ENCODE data around the gene IP6K2. TPM values are rescaled to one million over a fixed set of nuclear protein-coding genes. Genes with fewer than 3 reads are reported as not detected.

Gene IP6K2
- total RNA-seq, 2 donors from 2014 or later = 104 to 127 TPM

DNA sequence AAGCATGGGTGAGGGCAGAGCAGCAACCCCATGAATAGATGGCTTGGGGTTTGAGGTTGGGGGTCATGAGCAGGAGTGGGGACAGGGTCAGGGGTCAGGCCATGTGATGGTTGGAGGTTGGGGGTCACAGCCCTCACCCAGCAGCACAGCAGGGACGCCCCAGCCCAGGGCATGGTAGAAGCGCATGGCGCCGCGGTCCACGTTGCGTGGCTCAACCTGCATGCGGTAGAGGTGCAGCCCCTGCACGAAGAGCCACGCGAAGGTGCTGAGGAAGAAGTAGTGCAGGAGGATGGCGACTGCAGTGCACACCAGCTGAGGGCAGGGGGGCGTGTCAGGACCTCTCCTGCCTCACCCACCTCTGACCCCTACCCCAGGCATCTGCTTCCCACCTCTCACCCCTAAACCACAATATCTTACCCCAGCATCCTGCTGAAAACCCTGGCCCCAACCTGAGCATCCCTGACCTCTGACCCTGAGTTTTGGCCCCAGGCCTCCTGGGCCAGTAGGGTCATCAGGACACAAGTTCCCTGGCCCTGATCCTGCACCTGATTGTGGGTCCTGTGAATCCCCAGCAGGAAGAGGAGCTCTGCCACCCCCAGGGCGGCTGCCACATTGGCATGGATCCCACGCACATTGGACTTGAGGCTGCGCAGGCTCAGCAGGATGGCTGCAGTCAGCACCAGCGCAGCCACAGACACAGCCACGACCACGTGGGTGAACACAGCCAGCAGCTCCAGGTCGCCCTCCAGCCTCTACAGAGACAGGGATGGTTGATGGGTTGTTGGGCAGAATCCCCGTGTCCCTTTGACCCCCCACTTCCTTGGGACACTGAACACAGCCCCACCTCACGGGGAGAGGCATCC is 71.9 kb downstream of the IP6K2 start:
- 92 to 97% methylated on average over 10 to 22 of the region's 22 CpGs for WGBS, 2 experiments (ENCODE audit: insufficient coverage in 1 of 2, insufficient read length in 1 of 2)
- peaks cover 22% of the 10 kb centered on the region for H3K36me3 Mint-ChIP-seq (ENCODE audit: low read depth)

DNA sequence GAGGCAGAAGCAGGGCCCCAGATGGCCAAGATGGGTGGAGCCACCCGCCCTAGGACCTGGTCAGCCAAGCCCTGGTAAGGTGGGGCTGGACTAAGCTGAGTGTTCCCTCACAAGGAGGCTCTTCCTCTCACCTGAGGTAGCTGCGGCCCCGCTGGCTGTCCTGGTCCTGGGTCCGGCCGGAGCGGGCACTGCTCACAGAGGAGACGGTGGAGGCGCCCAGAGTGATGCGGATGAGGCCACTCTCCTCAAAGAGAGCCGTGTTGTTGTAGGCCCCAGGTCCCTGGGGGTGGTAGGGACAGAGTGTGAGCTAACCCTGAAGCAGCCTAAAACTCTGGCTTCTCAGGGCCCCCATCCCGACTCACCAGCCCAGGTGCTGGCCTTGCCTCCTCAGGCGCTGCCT is 74.4 kb downstream of the IP6K2 start:
- no peak overlapping the region for H3K27ac ChIP-seq (ENCODE audit: low read depth, low read length)
- no peaks in the 10 kb centered on the region for H3K4me1 Mint-ChIP-seq
- H3K4me3 ChIP-seq (ENCODE audit: low read length) = no peak overlapping the region
- WGBS, 2 experiments (ENCODE audit: insufficient coverage in 1 of 2, insufficient read length in 1 of 2) = 92 to 96% methylated on average over 10 to 12 of the region's 12 CpGs
- peaks cover 15% of the 10 kb centered on the region for H3K36me3 ChIP-seq (ENCODE audit: control insufficient read depth, insufficient read depth, low read length)
- no peak overlapping the region for H3K9ac ChIP-seq (ENCODE audit: extremely low read depth, low read length, poor library complexity, severe bottlenecking)
- no peak overlapping the region for H3K4me3 Mint-ChIP-seq
- no peaks in the 10 kb centered on the region for H3K27me3 ChIP-seq (ENCODE audit: control insufficient read depth, insufficient read depth, low read length, poor library complexity, severe bottlenecking)
- H3K4me1 ChIP-seq (ENCODE audit: control insufficient read depth, insufficient read depth, low read length) = no peaks in the 10 kb centered on the region
- H3K27me3 Mint-ChIP-seq (ENCODE audit: insufficient read depth) = no peaks in the 10 kb centered on the region
- no peaks in the 10 kb centered on the region for H3K9me3 ChIP-seq (ENCODE audit: control insufficient read depth, low read length)
- H3K36me3 Mint-ChIP-seq (ENCODE audit: low read depth) = peaks cover 34% of the 10 kb centered on the region
- H3K9me3 Mint-ChIP-seq = no peaks in the 10 kb centered on the region
- TF ChIP-seq, protein P1, sequence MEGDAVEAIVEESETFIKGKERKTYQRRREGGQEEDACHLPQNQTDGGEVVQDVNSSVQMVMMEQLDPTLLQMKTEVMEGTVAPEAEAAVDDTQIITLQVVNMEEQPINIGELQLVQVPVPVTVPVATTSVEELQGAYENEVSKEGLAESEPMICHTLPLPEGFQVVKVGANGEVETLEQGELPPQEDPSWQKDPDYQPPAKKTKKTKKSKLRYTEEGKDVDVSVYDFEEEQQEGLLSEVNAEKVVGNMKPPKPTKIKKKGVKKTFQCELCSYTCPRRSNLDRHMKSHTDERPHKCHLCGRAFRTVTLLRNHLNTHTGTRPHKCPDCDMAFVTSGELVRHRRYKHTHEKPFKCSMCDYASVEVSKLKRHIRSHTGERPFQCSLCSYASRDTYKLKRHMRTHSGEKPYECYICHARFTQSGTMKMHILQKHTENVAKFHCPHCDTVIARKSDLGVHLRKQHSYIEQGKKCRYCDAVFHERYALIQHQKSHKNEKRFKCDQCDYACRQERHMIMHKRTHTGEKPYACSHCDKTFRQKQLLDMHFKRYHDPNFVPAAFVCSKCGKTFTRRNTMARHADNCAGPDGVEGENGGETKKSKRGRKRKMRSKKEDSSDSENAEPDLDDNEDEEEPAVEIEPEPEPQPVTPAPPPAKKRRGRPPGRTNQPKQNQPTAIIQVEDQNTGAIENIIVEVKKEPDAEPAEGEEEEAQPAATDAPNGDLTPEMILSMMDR (conservative IDR thresholded peaks at IDR 0.05) = no peak
- no peak for DNase-seq
- H3K27ac Mint-ChIP-seq = no peak overlapping the region

More for the DNA sequence above, 71.9 kb downstream of the IP6K2 start:
- H3K4me1 ChIP-seq (ENCODE audit: control insufficient read depth, insufficient read depth, low read length) = no peaks in the 10 kb centered on the region
- H3K27me3 Mint-ChIP-seq (ENCODE audit: insufficient read depth) = no peaks in the 10 kb centered on the region
- peaks cover 10% of the 10 kb centered on the region for H3K36me3 ChIP-seq (ENCODE audit: control insufficient read depth, insufficient read depth, low read length)
- no peaks in the 10 kb centered on the region for H3K9me3 ChIP-seq (ENCODE audit: control insufficient read depth, low read length)
- no peaks in the 10 kb centered on the region for H3K27me3 ChIP-seq (ENCODE audit: control insufficient read depth, insufficient read depth, low read length, poor library complexity, severe bottlenecking)
- no peak overlapping the region for H3K27ac Mint-ChIP-seq
- H3K4me1 Mint-ChIP-seq = no peaks in the 10 kb centered on the region
- no peak overlapping the region for H3K4me3 ChIP-seq (ENCODE audit: low read length)
- TF ChIP-seq, protein P1 (conservative IDR thresholded peaks at IDR 0.05) = no peak
- no peak overlapping the region for H3K9ac ChIP-seq (ENCODE audit: extremely low read depth, low read length, poor library complexity, severe bottlenecking)
- H3K9me3 Mint-ChIP-seq = no peaks in the 10 kb centered on the region
- H3K27ac ChIP-seq (ENCODE audit: low read depth, low read length) = no peak overlapping the region
- no peak for DNase-seq
- H3K4me3 Mint-ChIP-seq = no peak overlapping the region

DNA sequence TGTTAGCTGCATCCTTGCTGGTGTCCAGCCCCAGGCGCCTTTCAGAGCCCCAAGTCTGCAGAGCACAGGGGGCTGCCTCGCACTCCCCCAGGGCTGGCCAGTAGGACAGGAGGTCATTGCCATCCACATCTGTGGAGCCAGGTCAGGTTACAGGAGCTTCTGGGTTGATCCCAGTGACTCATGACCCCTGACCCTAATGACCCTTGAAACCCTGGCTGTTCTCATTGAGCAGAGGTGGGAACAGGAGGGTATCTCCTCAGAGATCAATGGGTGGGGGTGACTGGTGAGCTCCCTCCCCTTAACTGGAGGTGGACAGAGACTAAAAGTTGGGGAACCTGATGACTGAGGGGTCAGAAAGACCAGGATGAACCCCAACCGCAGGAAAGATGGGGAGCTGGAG is 75.6 kb downstream of the IP6K2 start:
- H3K9ac ChIP-seq (ENCODE audit: extremely low read depth, low read length, poor library complexity, severe bottlenecking) = no peak overlapping the region
- no peaks in the 10 kb centered on the region for H3K9me3 ChIP-seq (ENCODE audit: control insufficient read depth, low read length)
- no peak overlapping the region for H3K4me3 ChIP-seq (ENCODE audit: low read length)
- DNase-seq = no peak
- Mint-ChIP-seq H3K4me1 (peaks cover 9% of the 10 kb centered on the region), H3K9me3 (no peaks in the 10 kb centered on the region), H3K27me3 (ENCODE audit: insufficient read depth) (no peaks in the 10 kb centered on the region), H3K27ac (no peak overlapping the region), H3K4me3 (no peak overlapping the region), H3K36me3 (ENCODE audit: low read depth) (peaks cover 30% of the 10 kb centered on the region)
- H3K36me3 ChIP-seq (ENCODE audit: control insufficient read depth, insufficient read depth, low read length) = peaks cover 15% of the 10 kb centered on the region
- H3K27ac ChIP-seq (ENCODE audit: low read depth, low read length) = no peak overlapping the region
- 90 to 91% methylated on average over 2 to 3 of the region's 3 CpGs for WGBS, 2 experiments (ENCODE audit: insufficient coverage in 1 of 2, insufficient read length in 1 of 2)
- TF ChIP-seq, protein P1 (conservative IDR thresholded peaks at IDR 0.05) = no peak
- no peaks in the 10 kb centered on the region for H3K27me3 ChIP-seq (ENCODE audit: control insufficient read depth, insufficient read depth, low read length, poor library complexity, severe bottlenecking)
- H3K4me1 ChIP-seq (ENCODE audit: control insufficient read depth, insufficient read depth, low read length) = peaks cover 10% of the 10 kb centered on the region

Measured in endodermal cell (in vitro differentiated cells).